Psoas muscle (tissue), 8 donors: Measurements from ENCODE around the gene PIP5KL1. TPM values are rescaled to one million over a fixed set of nuclear protein-coding genes. Genes with fewer than 3 reads are reported as not detected.

Source experiments
- ATAC-seq, 4 donors: fragments of 200-7000 bp; cut with Tn5 transposase; one replicate each; pipeline ENCODE4 v1.9.1; 2020; ENCODE audit warnings: moderate library complexity in 3 of 4, mild to moderate bottlenecking in 2 of 4
- DNase-seq, 2 donors: peaks; one replicate each; pipeline ENCODE4 v3.0.0-alpha.2; 2020
- H3K27ac ChIP-seq: fragments of 200-600 bp; one replicate; pipeline ENCODE4 v1.8.0; 2022
- H3K27me3 ChIP-seq, 3 donors: fragments of 200-600 bp in 1 of 3; one replicate each; pipeline versions ENCODE4 v1.6.1 to v1.8.0; 2013 to 2022; ENCODE audit warnings: low read length in 2 of 3, mild to moderate bottlenecking in 2 of 3, moderate library complexity in 1 of 3; ENCODE audit not compliant: insufficient read depth in 3 of 3
- H3K36me3 ChIP-seq, 2 donors: fragments of 200-600 bp in 1 of 2; one replicate each; pipeline versions ENCODE4 v1.6.1 to v1.8.0; 2013 to 2022; ENCODE audit warnings: low read depth in 1 of 2, mild to moderate bottlenecking in 1 of 2, moderate library complexity in 1 of 2; ENCODE audit not compliant: insufficient read depth in 1 of 2
- H3K4me1 ChIP-seq: fragments of 200-600 bp; one replicate; pipeline ENCODE4 v1.8.0; 2022
- H3K4me3 ChIP-seq: fragments of 200-600 bp; one replicate; pipeline ENCODE4 v1.8.0; 2022; ENCODE audit warnings: mild to moderate bottlenecking
- H3K9me3 ChIP-seq: fragments of 200-600 bp; one replicate; pipeline ENCODE4 v1.8.0; 2022
- CTCF ChIP-seq: fragments of 200-600 bp; IDR thresholded peaks from one replicate; pipeline ENCODE4 v1.8.0; 2022; ENCODE audit warnings: antibody characterized with exemption
- WGBS, 3 donors: extraction: QIAGEN DNeasy Blood & Tissue Kit; methylation state at CpG; one replicate each; pipeline versions ENCODE4 v1.1.6 to v1.1.7; 2013; 5-methylcytosine and 5-hydroxymethylcytosine counted together
- intact Hi-C, 2 donors: fragments of 100-400 bp; cut with DNase I; formaldehyde crosslinking; loops; one replicate each; pipeline versions ENCODE4 v1.11.0 to v1.14.2; 2022
- polyA plus RNA-seq, 3 donors: library from polyadenylated mRNA; stranded (reverse); fragments of 200-250 nt; gene quantifications; one replicate each; pipeline ENCODE4 v1.2.3, GENCODE V29; 2013
- total RNA-seq, 4 donors: library from RNA; stranded (reverse); fragmentation: NEBNext Ultra II Directional in 2 of 4; extraction: Animal tissue kit (Norgen Biotek cat#: 25700) in 2 of 4; gene quantifications; one replicate each; pipeline versions ENCODE4 v1.2.1 to v1.2.4, GENCODE V29; 2021 to 2023
- donor health status: healthy with polysubstance abuse.
- donor health status: DM: no; HTN: no; CAD: no; lungs with moderate emphysema.
- donor health status: Bipolar disorder and iron deficiency.
- donor health status: healthy.
- donor health status: DM: yes; HTN: yes; CAD: no.
- donor health status: DM: no; HTN: no; CAD: no.
- donor health status: DM: no; HTN: no; CAD: no.
- donor health status: DM: yes; HTN: yes; CAD: no.

PIP5KL1 gene
- total and polyA plus RNA-seq, 7 donors: 0.05 to 0.44 (median 0.26) TPM; not detected in 3

DNA sequence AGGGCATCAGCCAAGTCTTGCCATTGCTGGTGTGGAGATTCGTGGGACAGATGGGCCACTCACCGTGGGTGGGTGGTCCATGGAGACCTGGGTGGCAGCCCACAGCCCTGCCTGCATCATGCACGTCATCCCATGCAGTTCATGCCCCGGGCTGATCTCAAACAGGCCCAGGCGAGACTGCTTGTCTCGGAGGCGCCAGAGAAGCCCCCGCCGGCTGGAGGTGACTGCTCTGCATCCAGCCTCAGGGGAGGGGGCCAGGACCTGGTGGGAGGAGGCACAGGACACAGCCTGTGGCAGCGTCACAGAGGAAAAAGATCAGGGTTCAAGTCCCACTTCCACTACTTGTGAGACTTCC, 975 bp downstream of the PIP5KL1 start:
- ATAC-seq: no peak
- DNase-seq: no peak
- peaks cover 6% of the 10 kb centered on the region for H3K4me1 ChIP-seq
- peaks cover 0 to 2% of the 10 kb centered on the region in 2 donors for H3K36me3 ChIP-seq
- TF ChIP-seq CTCF: no peak
- peaks cover 0 to 62% (median 16%) of the 10 kb centered on the region in 3 donors for H3K27me3 ChIP-seq
- 53 to 58% (median 57%) methylated on average over 10 of the region's 10 CpGs for WGBS, 3 donors
- H3K27ac ChIP-seq: no peak overlapping the region
- no peak overlapping the region for H3K4me3 ChIP-seq
- H3K9me3 ChIP-seq: no peaks in the 10 kb centered on the region
- intact Hi-C loops: loop anchor here in 1 of 2 donors (10.0 kb wide), 1 partner anchor 145 kb away; the partner anchor contains the start of gene CDK9

- DNase-seq (no peak), ATAC-seq (no peak)
- intact Hi-C loops: loop anchor here in 1 of 2 donors (10.0 kb wide), 1 partner anchor 144 kb away; the partner anchor contains the start of gene CDK9
- H3K4me3 ChIP-seq: no peak overlapping the region
- 60 to 67% (median 62%) methylated on average over 11 of the region's 11 CpGs for WGBS, 3 donors
- peaks cover 0 to 62% (median 16%) of the 10 kb centered on the region in 3 donors for H3K27me3 ChIP-seq
- no peak overlapping the region for H3K27ac ChIP-seq
- peaks cover 6% of the 10 kb centered on the region for H3K4me1 ChIP-seq
- H3K9me3 ChIP-seq: no peaks in the 10 kb centered on the region
- no peak for TF ChIP-seq CTCF
- no peaks in the 10 kb centered on the region for H3K36me3 ChIP-seq
Observed at GRCh38 chr9:127928676-127929624, 1.6 kb downstream of the PIP5KL1 start.

GRCh38 chr9:127927988-127928675, 2.4 kb downstream of the PIP5KL1 start:
- Histone ChIP-seq H3K36me3 (no peaks in the 10 kb centered on the region), H3K4me1 (peaks cover 6% of the 10 kb centered on the region), H3K27ac (no peak overlapping the region), H3K9me3 (no peaks in the 10 kb centered on the region), H3K4me3 (no peak overlapping the region), H3K27me3 (peaks cover 0 to 62% (median 16%) of the 10 kb centered on the region in 3 donors)
- DNase-seq: no peak
- intact Hi-C loops: loop anchor here in 1 of 2 donors (10.0 kb wide), 1 partner anchor 143 kb away; the partner anchor contains the start of gene CDK9
- 18 to 26% (median 21%) methylated on average over 18 to 24 of the region's 24 CpGs for WGBS, 3 donors
- ATAC-seq: no peak
- no peak for TF ChIP-seq CTCF

GRCh38 chr9:127927201-127927987, 3.2 kb downstream of the PIP5KL1 start:
- Histone ChIP-seq H3K36me3 (no peaks in the 10 kb centered on the region), H3K27ac (no peak overlapping the region), H3K4me3 (no peak overlapping the region), H3K27me3 (peaks cover 0 to 62% (median 14%) of the 10 kb centered on the region in 3 donors), H3K9me3 (no peaks in the 10 kb centered on the region), H3K4me1 (peaks cover 6% of the 10 kb centered on the region)
- DNase-seq (no peak), ATAC-seq (no peak)
- 3 to 8% (median 7%) methylated on average over 26 to 56 of the region's 56 CpGs for WGBS, 3 donors
- intact Hi-C loops: loop anchor here in 1 of 2 donors (10.0 kb wide), 1 partner anchor 143 kb away; the partner anchor contains the start of gene CDK9
- TF ChIP-seq CTCF: no peak
